Activated CD4-positive, alpha-beta memory T cell treated with anti-CD3 and anti-CD28 coated beads, Interleukin-2, amount 10 ng/mL, durations not matched to agents 7 days and 5 days (primary cell): ENCODE measurements around the gene EPHA5. TPM values are rescaled to one million over a fixed set of nuclear protein-coding genes. Genes with fewer than 3 reads are reported as not detected.

Experiments used
- CTCF ChIA-PET: fragments of 350-600 bp; sonication (Branson Sonifier 250); formaldehyde crosslinking; loops from one replicate; lab custom pipeline; 2021; ENCODE audit warnings: antibody characterized with exemption, inconsistent platforms; lab: Charles Lee
- POLR2A ChIA-PET: fragments of 350-600 bp; sonication (Branson Sonifier 250); formaldehyde crosslinking; loops from one replicate; lab custom pipeline; 2021; ENCODE audit warnings: antibody characterized with exemption; lab: Charles Lee
- DNase-seq: peaks from one replicate; pipeline ENCODE4 v3.0.0-alpha.2; 2020
- H3K27ac Mint-ChIP-seq: one replicate; pipeline ENCODE4 v1.8.0; 2021; ENCODE audit warnings: mild to moderate bottlenecking, mixed read lengths
- H3K27me3 Mint-ChIP-seq: one replicate; pipeline ENCODE4 v1.8.0; 2021; ENCODE audit warnings: mixed read lengths
- H3K36me3 Mint-ChIP-seq: one replicate; pipeline ENCODE4 v1.8.0; 2021; ENCODE audit warnings: low read depth, mixed read lengths
- H3K4me1 Mint-ChIP-seq: one replicate; pipeline ENCODE4 v1.8.0; 2021; ENCODE audit warnings: mixed read lengths
- H3K4me3 Mint-ChIP-seq: one replicate; pipeline ENCODE4 v1.8.0; 2021; ENCODE audit warnings: mild to moderate bottlenecking, mixed read lengths
- H3K9me3 Mint-ChIP-seq: one replicate; pipeline ENCODE4 v1.8.0; 2021; ENCODE audit warnings: mixed read lengths
- total RNA-seq, 2 experiments: library from RNA; stranded (reverse); gene quantifications; one replicate each; pipeline ENCODE4 v1.2.3, GENCODE V29; 2021

EPHA5 gene
- total RNA-seq, 2 experiments from 2014 or later: not detected

GRCh38 chr4:65656008-65656407, 14.3 kb downstream of the EPHA5 start:
- no peaks in the 10 kb centered on the region for H3K9me3 Mint-ChIP-seq
- POLR2A ChIA-PET: no interaction called here
- H3K27ac Mint-ChIP-seq: no peak overlapping the region
- no peaks in the 10 kb centered on the region for H3K36me3 Mint-ChIP-seq
- H3K4me1 Mint-ChIP-seq: no peaks in the 10 kb centered on the region
- no peak overlapping the region for H3K4me3 Mint-ChIP-seq
- no peaks in the 10 kb centered on the region for H3K27me3 Mint-ChIP-seq
- CTCF ChIA-PET: interaction anchor here (0.6 kb wide), 1 partner anchor 9 kb away, joined by 3 read pairs; no protein-coding TSS in a partner anchor
- DNase-seq: no peak

GRCh38 chr4:65654976-65655375, 15.3 kb downstream of the EPHA5 start:
- H3K4me3 Mint-ChIP-seq: no peak overlapping the region
- H3K27me3 Mint-ChIP-seq: no peaks in the 10 kb centered on the region
- no peaks in the 10 kb centered on the region for H3K36me3 Mint-ChIP-seq
- POLR2A ChIA-PET: no interaction called here
- no peak for DNase-seq
- CTCF ChIA-PET: no interaction called here
- no peaks in the 10 kb centered on the region for H3K4me1 Mint-ChIP-seq
- H3K9me3 Mint-ChIP-seq: peaks cover 3% of the 10 kb centered on the region
- H3K27ac Mint-ChIP-seq: no peak overlapping the region

GRCh38 chr4:65653740-65654361, 16.4 kb downstream of the EPHA5 start:
- Mint-ChIP-seq H3K4me1 (no peaks in the 10 kb centered on the region), H3K27me3 (no peaks in the 10 kb centered on the region), H3K27ac (no peak overlapping the region), H3K9me3 (peaks cover 3% of the 10 kb centered on the region), H3K4me3 (no peak overlapping the region), H3K36me3 (no peaks in the 10 kb centered on the region)
- DNase-seq: no peak
- POLR2A ChIA-PET: no interaction called here
- CTCF ChIA-PET: no interaction called here

GRCh38 chr4:65651751-65652150, 18.5 kb downstream of the EPHA5 start:
- no peak overlapping the region for H3K4me3 Mint-ChIP-seq
- DNase-seq: no peak
- H3K27ac Mint-ChIP-seq: no peak overlapping the region
- POLR2A ChIA-PET: no interaction called here
- H3K4me1 Mint-ChIP-seq: no peaks in the 10 kb centered on the region
- CTCF ChIA-PET: no interaction called here
- no peaks in the 10 kb centered on the region for H3K27me3 Mint-ChIP-seq
- H3K36me3 Mint-ChIP-seq: no peaks in the 10 kb centered on the region
- peaks cover 3% of the 10 kb centered on the region for H3K9me3 Mint-ChIP-seq

- ChIA-PET POLR2A (no interaction called here), CTCF (no interaction called here)
- peaks cover 3% of the 10 kb centered on the region for H3K9me3 Mint-ChIP-seq
- H3K27me3 Mint-ChIP-seq: no peaks in the 10 kb centered on the region
- no peaks in the 10 kb centered on the region for H3K36me3 Mint-ChIP-seq
- H3K4me1 Mint-ChIP-seq: no peaks in the 10 kb centered on the region
- H3K27ac Mint-ChIP-seq: no peak overlapping the region
- H3K4me3 Mint-ChIP-seq: no peak overlapping the region
- DNase-seq: no peak
Measured at GRCh38 chr4:65651031-65651430, 19.3 kb downstream of the EPHA5 start.

GRCh38 chr4:65646136-65646535, 24.2 kb downstream of the EPHA5 start:
- no peak overlapping the region for H3K27ac Mint-ChIP-seq
- no peaks in the 10 kb centered on the region for H3K36me3 Mint-ChIP-seq
- H3K9me3 Mint-ChIP-seq: peaks cover 3% of the 10 kb centered on the region
- no peak overlapping the region for H3K4me3 Mint-ChIP-seq
- no peaks in the 10 kb centered on the region for H3K4me1 Mint-ChIP-seq
- POLR2A ChIA-PET: no interaction called here
- CTCF ChIA-PET: interaction anchor here (0.6 kb wide), 1 partner anchor 10 kb away, joined by 3 read pairs; no protein-coding TSS in a partner anchor
- DNase-seq: no peak
- no peaks in the 10 kb centered on the region for H3K27me3 Mint-ChIP-seq

GRCh38 chr4:65645185-65645584, 25.1 kb downstream of the EPHA5 start:
- no peak for DNase-seq
- Mint-ChIP-seq H3K27ac (no peak overlapping the region), H3K4me3 (no peak overlapping the region), H3K27me3 (no peaks in the 10 kb centered on the region), H3K36me3 (no peaks in the 10 kb centered on the region), H3K4me1 (no peaks in the 10 kb centered on the region), H3K9me3 (no peaks in the 10 kb centered on the region)
- ChIA-PET POLR2A (no interaction called here), CTCF (no interaction called here)

- H3K4me1 Mint-ChIP-seq: no peaks in the 10 kb centered on the region
- H3K36me3 Mint-ChIP-seq: no peaks in the 10 kb centered on the region
- H3K9me3 Mint-ChIP-seq: peaks cover 3% of the 10 kb centered on the region
- H3K27ac Mint-ChIP-seq: no peak overlapping the region
- POLR2A ChIA-PET: no interaction called here
- H3K4me3 Mint-ChIP-seq: no peak overlapping the region
- CTCF ChIA-PET: no interaction called here
- no peaks in the 10 kb centered on the region for H3K27me3 Mint-ChIP-seq
- no peak for DNase-seq
Measured at GRCh38 chr4:65635051-65635821, 35.1 kb downstream of the EPHA5 start.

GRCh38 chr4:65624651-65625050, 45.6 kb downstream of the EPHA5 start:
- H3K27me3 Mint-ChIP-seq: no peaks in the 10 kb centered on the region
- ChIA-PET POLR2A (no interaction called here), CTCF (no interaction called here)

GRCh38 chr4:65623506-65623905, 46.8 kb downstream of the EPHA5 start:
- ChIA-PET POLR2A (no interaction called here), CTCF (no interaction called here)
- Mint-ChIP-seq H3K9me3 (no peaks in the 10 kb centered on the region), H3K4me3 (no peak overlapping the region), H3K4me1 (no peaks in the 10 kb centered on the region), H3K36me3 (no peaks in the 10 kb centered on the region), H3K27ac (no peak overlapping the region), H3K27me3 (no peaks in the 10 kb centered on the region)
- DNase-seq: no peak

More at GRCh38 chr4:65624651-65625050, 45.6 kb downstream of the EPHA5 start:
- Mint-ChIP-seq H3K9me3 (no peaks in the 10 kb centered on the region), H3K4me3 (no peak overlapping the region), H3K27ac (no peak overlapping the region), H3K36me3 (no peaks in the 10 kb centered on the region), H3K4me1 (no peaks in the 10 kb centered on the region)
- no peak for DNase-seq

GRCh38 chr4:65617416-65617815, 52.9 kb downstream of the EPHA5 start:
- H3K27me3 Mint-ChIP-seq: no peaks in the 10 kb centered on the region
- no peak overlapping the region for H3K27ac Mint-ChIP-seq
- peaks cover 3% of the 10 kb centered on the region for H3K9me3 Mint-ChIP-seq
- no peak overlapping the region for H3K4me3 Mint-ChIP-seq
- CTCF ChIA-PET: no interaction called here
- POLR2A ChIA-PET: no interaction called here
- no peak for DNase-seq
- no peaks in the 10 kb centered on the region for H3K4me1 Mint-ChIP-seq
- no peaks in the 10 kb centered on the region for H3K36me3 Mint-ChIP-seq

GRCh38 chr4:65604515-65604914, 65.8 kb downstream of the EPHA5 start:
- Mint-ChIP-seq H3K4me3 (no peak overlapping the region), H3K4me1 (no peaks in the 10 kb centered on the region), H3K36me3 (no peaks in the 10 kb centered on the region), H3K9me3 (no peaks in the 10 kb centered on the region), H3K27me3 (no peaks in the 10 kb centered on the region), H3K27ac (no peak overlapping the region)
- DNase-seq: no peak
- ChIA-PET POLR2A (no interaction called here), CTCF (no interaction called here)

GRCh38 chr4:65600656-65601055, 69.6 kb downstream of the EPHA5 start:
- H3K36me3 Mint-ChIP-seq: no peaks in the 10 kb centered on the region
- H3K4me3 Mint-ChIP-seq: no peak overlapping the region
- ChIA-PET POLR2A (no interaction called here), CTCF (no interaction called here)
- no peak overlapping the region for H3K27ac Mint-ChIP-seq
- no peak for DNase-seq
- no peaks in the 10 kb centered on the region for H3K27me3 Mint-ChIP-seq
- no peaks in the 10 kb centered on the region for H3K4me1 Mint-ChIP-seq
- H3K9me3 Mint-ChIP-seq: peaks cover 4% of the 10 kb centered on the region

GRCh38 chr4:65599340-65599739, 70.9 kb downstream of the EPHA5 start:
- DNase-seq: no peak
- no peak overlapping the region for H3K27ac Mint-ChIP-seq
- POLR2A ChIA-PET: no interaction called here
- no peaks in the 10 kb centered on the region for H3K36me3 Mint-ChIP-seq
- CTCF ChIA-PET: no interaction called here
- no peaks in the 10 kb centered on the region for H3K27me3 Mint-ChIP-seq
- H3K9me3 Mint-ChIP-seq: peaks cover 4% of the 10 kb centered on the region
- no peak overlapping the region for H3K4me3 Mint-ChIP-seq
- H3K4me1 Mint-ChIP-seq: no peaks in the 10 kb centered on the region
